Activated naive CD8-positive, alpha-beta T cell treated with anti-CD3 and anti-CD28 coated beads for 36 hours (primary cell): ENCODE data around the gene NPY4R. TPM values are rescaled to one million over a fixed set of nuclear protein-coding genes. Genes with fewer than 3 reads are reported as not detected.
"Not testable (repeated sequence)": the region's sequence is repeated elsewhere in the genome, so short reads cannot be mapped to it uniquely, and the experiment has no call there.

Experiments used
- DNase-seq: peaks from one replicate; pipeline ENCODE4 v3.0.0; 2021
- H3K27ac Mint-ChIP-seq: one replicate; pipeline ENCODE4 v1.8.0; 2022; ENCODE audit warnings: mild to moderate bottlenecking, moderate library complexity, mixed read lengths
- H3K27me3 Mint-ChIP-seq: one replicate; pipeline ENCODE4 v1.8.0; 2022; ENCODE audit warnings: mild to moderate bottlenecking, mixed read lengths
- H3K36me3 Mint-ChIP-seq: one replicate; pipeline ENCODE4 v1.8.0; 2021; ENCODE audit warnings: mild to moderate bottlenecking, mixed read lengths
- H3K4me1 Mint-ChIP-seq: one replicate; pipeline ENCODE4 v1.8.0; 2021; ENCODE audit warnings: mixed read lengths
- H3K4me3 Mint-ChIP-seq: one replicate; pipeline ENCODE4 v1.8.0; 2022; ENCODE audit warnings: mild to moderate bottlenecking, moderate library complexity, mixed read lengths
- H3K9me3 Mint-ChIP-seq: one replicate; pipeline ENCODE4 v1.8.0; 2022; ENCODE audit warnings: mixed read lengths
- total RNA-seq, 2 experiments: library from RNA; stranded (reverse); gene quantifications; one replicate each; pipeline ENCODE4 v1.2.3, GENCODE V29; 2021

NPY4R gene
- total RNA-seq, 2 experiments from 2014 or later, result not detected

DNA sequence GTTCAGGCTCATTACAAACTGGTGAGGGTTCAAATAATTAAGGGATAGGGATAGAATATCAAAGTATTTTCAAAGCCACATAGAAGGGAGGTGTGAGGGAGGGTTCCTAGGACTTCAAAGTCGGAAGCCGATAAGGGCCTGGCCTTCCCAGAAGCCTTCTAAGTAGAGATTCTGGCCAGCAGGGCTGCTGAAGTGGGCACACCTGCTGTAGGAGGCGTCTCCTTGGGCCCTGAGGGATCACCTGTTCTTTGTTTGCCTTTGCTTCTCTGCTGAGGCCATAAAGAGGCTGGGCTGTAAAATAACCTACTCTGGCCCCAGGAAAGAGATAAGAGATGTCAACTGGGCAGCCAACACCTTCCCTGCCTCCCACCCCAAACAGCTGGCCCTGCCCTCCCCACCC, 8.0 kb upstream of the NPY4R start:
- not testable (repeated sequence) for H3K27ac Mint-ChIP-seq, H3K36me3 Mint-ChIP-seq, H3K4me3 Mint-ChIP-seq, H3K27me3 Mint-ChIP-seq, H3K4me1 Mint-ChIP-seq, H3K9me3 Mint-ChIP-seq, DNase-seq

DNA sequence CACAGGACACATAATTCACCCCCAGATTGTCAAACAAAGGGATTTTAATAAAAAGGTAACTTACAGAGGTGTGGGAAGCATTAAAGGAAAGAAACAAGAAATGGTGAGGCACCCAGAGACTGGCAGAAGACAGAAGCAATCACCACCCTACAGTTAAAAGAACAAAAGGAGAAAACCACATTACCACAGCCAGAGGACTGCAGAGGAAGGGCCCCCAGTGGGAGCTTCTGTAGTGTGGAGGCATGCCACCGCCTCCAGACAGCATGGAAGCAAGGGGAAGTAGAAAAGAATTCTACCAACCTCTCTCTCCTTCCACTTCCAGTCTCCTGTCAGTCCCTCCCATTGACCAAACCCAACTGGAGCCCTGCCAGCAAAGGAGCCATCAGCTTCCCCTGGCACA, 4.4 kb upstream of the NPY4R start:
- not testable (repeated sequence) for H3K27ac Mint-ChIP-seq, DNase-seq, H3K36me3 Mint-ChIP-seq, H3K27me3 Mint-ChIP-seq, H3K9me3 Mint-ChIP-seq, H3K4me3 Mint-ChIP-seq, H3K4me1 Mint-ChIP-seq

DNA sequence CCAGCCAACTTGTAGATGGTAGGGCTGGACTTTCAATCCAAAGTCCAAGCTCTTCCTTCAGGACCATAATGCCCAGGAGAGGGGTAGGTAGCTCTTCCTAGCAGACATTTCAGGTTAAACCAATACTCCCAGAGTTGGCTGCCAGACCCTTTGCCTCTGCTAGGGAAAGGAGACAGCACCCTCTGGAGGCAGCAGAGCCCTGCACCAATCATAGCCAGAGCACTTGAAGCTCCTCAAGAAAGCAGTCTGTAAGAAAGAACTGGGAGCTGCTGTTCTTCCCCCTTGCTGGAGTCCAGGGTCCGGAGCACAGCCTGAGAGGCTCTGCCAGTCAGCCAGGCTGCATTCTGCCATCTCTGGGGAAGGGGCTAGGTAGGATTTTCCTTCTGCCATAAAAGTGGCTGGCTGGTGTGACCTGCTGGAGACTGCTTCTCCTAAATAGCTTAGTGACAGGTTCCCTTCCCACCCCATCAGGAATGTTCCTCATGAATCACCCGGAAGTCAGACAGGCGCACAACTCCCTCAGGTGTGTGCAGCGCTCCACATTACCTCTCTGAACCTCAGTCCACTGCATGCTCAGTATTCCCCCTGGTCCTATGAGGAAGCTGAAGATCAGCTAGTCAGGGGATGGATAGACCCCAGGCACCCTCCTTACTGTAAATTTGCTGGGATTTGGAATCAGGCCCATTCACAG, 2.5 kb upstream of the NPY4R start:
- not testable (repeated sequence) for H3K27ac Mint-ChIP-seq, H3K36me3 Mint-ChIP-seq, H3K9me3 Mint-ChIP-seq, H3K4me1 Mint-ChIP-seq, H3K27me3 Mint-ChIP-seq, DNase-seq, H3K4me3 Mint-ChIP-seq

DNA sequence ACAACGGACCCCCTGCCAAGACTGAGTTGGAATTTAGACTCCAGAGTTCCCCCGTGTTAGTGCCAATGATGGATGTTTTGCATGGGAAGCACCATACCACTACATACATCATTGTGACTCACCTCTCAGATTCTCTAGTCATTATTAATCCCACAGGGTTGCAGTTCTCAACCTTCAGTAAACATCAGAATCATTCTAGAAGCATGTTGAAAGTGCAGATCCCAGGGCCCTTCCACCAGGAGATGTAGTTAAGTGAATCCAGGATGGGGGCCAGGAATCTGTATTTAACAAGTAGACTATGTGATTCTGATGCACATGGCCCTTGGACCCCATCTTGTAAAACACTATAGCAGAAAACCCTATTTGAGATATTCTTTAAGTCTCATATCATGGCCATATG, 2.1 kb downstream of the NPY4R start:
- not testable (repeated sequence) for H3K9me3 Mint-ChIP-seq, H3K36me3 Mint-ChIP-seq, H3K27me3 Mint-ChIP-seq, H3K4me3 Mint-ChIP-seq, DNase-seq, H3K4me1 Mint-ChIP-seq, H3K27ac Mint-ChIP-seq

DNA sequence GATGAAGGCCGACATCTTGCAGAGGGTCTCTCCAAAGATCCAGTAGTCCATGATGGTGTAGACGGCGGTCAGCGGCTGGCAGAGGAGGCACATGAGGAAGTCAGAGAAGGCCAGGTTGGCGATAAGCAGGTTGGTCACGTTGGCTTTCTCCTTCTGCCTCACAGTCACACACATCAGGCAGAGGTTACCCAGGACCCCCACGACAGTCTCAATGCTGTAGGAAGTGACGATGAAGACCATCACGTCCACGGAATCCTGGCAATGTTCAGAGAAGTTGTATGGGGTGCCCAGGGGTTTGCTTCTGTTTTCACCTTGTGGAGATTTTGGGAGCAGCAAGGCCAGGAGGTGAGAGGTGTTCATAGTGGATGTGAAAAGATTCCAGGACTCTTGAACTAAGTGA, 3.5 kb downstream of the NPY4R start:
- not testable (repeated sequence) for H3K27ac Mint-ChIP-seq, H3K27me3 Mint-ChIP-seq, DNase-seq, H3K36me3 Mint-ChIP-seq, H3K9me3 Mint-ChIP-seq, H3K4me3 Mint-ChIP-seq, H3K4me1 Mint-ChIP-seq

DNA sequence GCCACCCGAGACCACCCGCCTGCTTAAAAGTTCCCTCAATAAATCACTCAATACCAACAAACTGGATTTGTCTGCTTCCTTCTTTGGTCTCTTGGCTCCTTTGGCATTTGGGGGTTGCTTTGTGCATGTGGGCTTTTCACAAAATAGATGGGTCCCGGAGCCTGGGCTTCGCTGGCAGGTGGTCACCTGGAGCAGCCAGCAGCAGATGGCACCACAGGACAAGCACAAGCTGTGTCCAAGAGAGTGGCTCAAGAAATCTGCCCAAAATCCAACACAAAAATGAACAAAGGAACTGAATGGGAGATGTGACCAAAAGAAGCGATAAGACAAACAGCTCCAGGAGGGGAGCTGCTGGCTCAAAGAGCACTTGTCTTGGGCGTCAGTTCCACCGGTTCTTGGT, 6.2 kb downstream of the NPY4R start:
- H3K27me3 Mint-ChIP-seq, DNase-seq, H3K4me1 Mint-ChIP-seq, H3K9me3 Mint-ChIP-seq, H3K36me3 Mint-ChIP-seq, H3K4me3 Mint-ChIP-seq, H3K27ac Mint-ChIP-seq: not testable (repeated sequence)

DNA sequence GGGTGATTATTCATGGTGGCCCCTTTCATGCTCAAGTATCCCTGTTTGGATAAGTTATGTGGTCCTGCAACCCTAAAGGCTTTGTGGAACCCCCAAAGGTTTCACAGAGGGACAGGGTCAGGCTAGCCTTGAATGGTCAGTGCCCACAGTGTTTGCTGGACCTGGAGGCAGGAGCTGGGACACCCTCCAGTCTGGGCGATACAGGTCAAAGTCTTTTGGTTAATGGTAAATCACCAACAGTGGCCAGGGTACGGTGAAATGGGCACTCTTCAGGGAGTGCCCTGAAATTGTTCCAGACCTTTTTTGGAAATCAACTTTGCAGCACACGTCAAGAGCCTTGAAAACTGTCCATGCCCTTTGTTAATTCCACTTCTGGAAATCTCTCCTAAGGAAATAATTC, 8.7 kb downstream of the NPY4R start:
- H3K4me1 Mint-ChIP-seq, H3K4me3 Mint-ChIP-seq, H3K27me3 Mint-ChIP-seq, H3K9me3 Mint-ChIP-seq, H3K27ac Mint-ChIP-seq, H3K36me3 Mint-ChIP-seq, DNase-seq: not testable (repeated sequence)

DNA sequence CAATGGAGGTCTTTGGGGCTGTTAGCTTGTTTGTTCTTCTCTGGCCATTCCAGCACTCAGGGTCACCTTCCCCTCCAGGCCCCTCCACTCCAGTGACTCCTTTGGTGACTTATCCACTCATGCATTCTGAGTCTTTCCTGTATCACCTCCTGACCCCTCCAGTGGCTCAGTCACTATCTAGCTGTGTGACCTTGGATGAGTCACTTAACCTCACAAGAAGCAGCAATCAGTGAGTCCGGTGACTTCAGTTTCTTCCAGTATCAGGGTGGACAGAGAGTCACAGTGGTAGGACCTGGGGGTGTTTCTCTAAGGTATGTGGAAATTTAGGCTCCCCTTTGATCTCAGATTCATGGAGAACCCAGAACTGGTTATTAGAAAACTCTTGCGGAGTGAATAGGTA, 9.8 kb downstream of the NPY4R start:
- H3K27ac Mint-ChIP-seq, H3K4me1 Mint-ChIP-seq, H3K36me3 Mint-ChIP-seq, DNase-seq, H3K27me3 Mint-ChIP-seq, H3K4me3 Mint-ChIP-seq, H3K9me3 Mint-ChIP-seq: not testable (repeated sequence)

DNA sequence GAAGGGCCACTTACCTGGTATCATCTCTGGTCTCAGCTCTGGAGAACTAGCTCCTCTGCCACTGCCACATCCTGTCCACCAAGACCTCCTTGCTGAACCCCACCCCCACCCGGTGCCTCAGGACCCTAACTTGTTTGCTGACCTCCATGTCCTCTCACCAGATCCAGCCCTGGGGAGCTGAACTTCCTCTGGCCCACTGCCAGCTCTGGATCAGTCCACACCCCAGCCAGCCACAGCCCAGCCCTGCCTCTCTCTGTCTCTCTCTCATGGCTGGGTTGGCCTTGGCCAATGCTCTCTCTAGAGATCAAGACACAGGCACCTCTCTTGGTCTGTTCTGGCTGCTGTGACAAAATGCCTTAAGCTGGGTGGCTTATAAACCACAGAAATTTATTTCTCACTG, 14.4 kb downstream of the NPY4R start:
- not testable (repeated sequence) for H3K36me3 Mint-ChIP-seq

DNA sequence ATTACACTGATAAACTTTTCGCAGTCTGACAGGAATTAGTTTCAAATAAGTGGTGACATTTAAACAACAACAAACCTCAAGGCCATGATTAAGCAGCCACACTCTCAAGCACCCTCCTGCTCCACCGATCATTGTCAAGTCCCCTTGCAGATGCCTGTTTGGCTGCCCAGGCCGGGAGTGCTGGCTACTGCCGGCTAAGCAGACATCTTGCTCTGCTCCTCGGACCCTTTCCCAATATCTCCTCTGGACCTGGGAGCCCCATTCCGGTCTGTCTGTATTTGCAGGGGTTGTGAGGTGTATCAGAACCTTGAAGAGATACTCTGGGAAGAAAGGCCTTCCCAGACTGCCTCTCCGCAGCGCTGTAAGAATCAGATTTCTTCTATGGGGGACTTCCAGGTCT, 14.9 kb downstream of the NPY4R start:
- H3K36me3 Mint-ChIP-seq, H3K4me1 Mint-ChIP-seq, H3K27me3 Mint-ChIP-seq, H3K27ac Mint-ChIP-seq, DNase-seq, H3K9me3 Mint-ChIP-seq, H3K4me3 Mint-ChIP-seq: not testable (repeated sequence)

More for the DNA sequence above, 14.4 kb downstream of the NPY4R start:
- not testable (repeated sequence) for H3K4me1 Mint-ChIP-seq, H3K9me3 Mint-ChIP-seq, H3K27me3 Mint-ChIP-seq, H3K27ac Mint-ChIP-seq, DNase-seq, H3K4me3 Mint-ChIP-seq

DNA sequence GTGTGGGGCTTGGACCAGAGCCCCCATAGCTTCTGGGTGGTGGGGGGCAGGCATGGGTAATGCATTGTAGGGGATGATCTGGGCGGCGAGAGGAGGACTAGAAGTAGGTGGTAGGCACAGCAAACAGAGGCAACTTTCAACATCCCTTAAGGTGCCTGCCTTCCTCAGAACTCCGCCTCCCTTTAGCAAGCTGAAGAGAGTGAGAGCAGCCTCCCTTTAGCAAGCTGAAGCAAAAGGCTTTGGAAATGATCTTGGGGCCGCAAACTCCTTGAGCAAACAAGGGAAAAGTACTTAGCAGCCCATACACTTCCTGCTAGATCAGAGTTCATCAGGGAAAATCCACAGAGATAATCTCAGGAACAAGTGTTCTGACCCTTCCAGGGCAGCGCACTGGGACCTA, 18.3 kb downstream of the NPY4R start:
- not testable (repeated sequence) for H3K27ac Mint-ChIP-seq, H3K27me3 Mint-ChIP-seq, DNase-seq, H3K9me3 Mint-ChIP-seq, H3K4me3 Mint-ChIP-seq, H3K36me3 Mint-ChIP-seq, H3K4me1 Mint-ChIP-seq

DNA sequence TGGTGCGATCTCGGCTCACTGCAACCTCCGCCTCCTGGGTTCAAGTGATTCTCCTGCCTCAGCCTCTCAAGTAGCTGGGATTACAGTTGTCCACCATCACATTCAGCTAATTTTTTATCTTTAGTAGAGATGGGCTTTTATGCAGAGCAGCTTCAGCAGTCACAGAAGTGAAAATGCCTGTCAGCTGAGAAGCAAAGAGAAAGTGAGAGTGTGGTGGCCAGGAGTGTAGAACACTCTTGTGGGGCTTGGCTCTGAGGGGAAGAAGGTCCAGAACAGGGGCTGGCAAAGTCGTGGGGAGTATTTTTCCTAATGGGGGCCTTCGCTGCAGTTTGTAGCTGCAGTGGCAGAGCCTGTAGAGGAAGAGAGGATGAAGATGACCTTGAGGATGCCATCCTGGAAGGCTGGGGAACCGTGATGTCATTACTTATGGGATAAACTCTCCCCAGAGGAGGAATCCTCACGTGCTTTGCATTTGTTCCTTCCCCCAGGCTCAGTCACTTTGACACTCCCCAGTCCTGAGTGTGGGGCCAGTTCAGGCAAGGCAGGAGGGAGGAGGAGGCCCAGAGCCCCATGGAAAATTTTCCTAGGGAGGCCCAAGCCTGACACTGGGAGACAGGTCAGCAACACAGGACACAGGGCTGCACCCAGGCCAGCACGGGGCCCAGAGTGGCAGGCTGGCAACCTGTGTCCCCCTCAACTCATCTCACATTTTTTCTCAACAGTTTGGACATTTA, 20.2 kb downstream of the NPY4R start:
- H3K36me3 Mint-ChIP-seq, H3K27me3 Mint-ChIP-seq, DNase-seq, H3K4me3 Mint-ChIP-seq, H3K4me1 Mint-ChIP-seq, H3K9me3 Mint-ChIP-seq, H3K27ac Mint-ChIP-seq: not testable (repeated sequence)

DNA sequence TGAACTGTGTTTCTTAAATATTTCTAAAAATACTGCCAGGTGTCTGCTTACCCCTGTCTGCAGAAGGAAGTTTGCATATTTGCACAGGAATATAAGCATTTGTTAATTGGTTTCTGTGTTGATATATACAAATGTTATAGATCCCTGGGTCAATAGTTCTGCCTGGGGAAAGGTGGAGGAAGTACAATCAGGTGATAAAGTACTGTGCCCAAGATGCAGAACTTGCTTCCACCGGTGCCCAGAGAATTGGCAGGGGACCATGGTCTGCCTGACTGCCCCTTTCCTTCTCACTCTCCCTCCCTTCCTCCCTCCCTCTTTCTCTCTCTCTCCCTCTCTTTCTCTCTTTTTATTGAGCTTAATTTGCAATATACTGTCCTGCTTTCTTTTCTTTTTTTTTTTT, 22.3 kb downstream of the NPY4R start:
- not testable (repeated sequence) for H3K9me3 Mint-ChIP-seq

DNA sequence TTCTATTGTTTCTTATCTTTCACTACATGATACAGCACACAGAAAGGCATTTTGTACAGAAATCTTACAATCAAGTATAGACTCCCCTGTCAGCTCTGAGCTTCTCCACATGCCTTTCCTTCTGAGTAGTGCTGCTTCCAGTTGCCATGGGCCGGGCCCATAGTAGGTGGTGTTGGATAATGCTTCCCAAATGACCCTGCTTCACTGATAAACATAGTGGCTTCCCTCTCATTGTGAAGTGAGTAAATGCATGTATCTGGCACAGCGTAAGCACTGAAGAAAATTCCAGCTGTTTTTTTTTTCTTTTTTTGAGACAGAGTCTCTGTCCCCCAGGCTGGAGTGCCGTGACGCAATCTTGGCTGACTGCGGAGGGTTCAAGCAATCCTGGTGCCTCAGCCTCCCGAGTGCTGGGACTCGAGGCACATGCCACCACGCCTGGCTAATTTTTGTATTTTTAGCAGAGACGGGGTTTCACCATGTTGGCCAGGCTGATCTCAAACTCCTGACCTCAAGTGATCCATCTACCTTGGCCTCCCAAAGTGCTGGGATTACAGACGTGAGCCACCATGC, 23.0 kb downstream of the NPY4R start:
- H3K27ac Mint-ChIP-seq, DNase-seq, H3K9me3 Mint-ChIP-seq, H3K27me3 Mint-ChIP-seq, H3K4me1 Mint-ChIP-seq, H3K36me3 Mint-ChIP-seq, H3K4me3 Mint-ChIP-seq: not testable (repeated sequence)

More for the DNA sequence above, 22.3 kb downstream of the NPY4R start:
- H3K4me3 Mint-ChIP-seq, H3K27me3 Mint-ChIP-seq, DNase-seq, H3K27ac Mint-ChIP-seq, H3K4me1 Mint-ChIP-seq, H3K36me3 Mint-ChIP-seq: not testable (repeated sequence)

DNA sequence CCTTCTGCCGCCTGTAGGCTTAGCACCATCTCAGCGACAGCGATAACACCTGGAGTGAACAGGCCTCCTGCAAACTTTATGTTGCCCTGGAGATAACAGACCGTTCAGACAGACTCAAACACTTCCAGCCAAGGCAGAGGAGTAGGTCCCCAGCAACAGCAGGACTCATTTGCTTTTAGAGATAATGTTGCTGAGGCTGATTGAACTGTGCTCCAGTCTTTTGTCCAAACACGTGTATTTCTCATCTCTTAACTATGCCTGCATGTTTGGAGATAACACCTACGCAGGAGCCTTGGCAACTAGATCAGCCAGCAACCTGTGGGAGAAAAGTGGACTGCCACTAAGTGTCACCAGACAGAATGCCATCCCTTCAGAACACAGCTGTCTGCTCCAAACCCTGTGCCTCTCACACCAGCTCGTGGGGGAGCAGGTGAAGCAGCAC, 23.9 kb downstream of the NPY4R start:
- H3K9me3 Mint-ChIP-seq, H3K27ac Mint-ChIP-seq, H3K4me1 Mint-ChIP-seq, H3K27me3 Mint-ChIP-seq, DNase-seq, H3K36me3 Mint-ChIP-seq, H3K4me3 Mint-ChIP-seq: not testable (repeated sequence)

DNA sequence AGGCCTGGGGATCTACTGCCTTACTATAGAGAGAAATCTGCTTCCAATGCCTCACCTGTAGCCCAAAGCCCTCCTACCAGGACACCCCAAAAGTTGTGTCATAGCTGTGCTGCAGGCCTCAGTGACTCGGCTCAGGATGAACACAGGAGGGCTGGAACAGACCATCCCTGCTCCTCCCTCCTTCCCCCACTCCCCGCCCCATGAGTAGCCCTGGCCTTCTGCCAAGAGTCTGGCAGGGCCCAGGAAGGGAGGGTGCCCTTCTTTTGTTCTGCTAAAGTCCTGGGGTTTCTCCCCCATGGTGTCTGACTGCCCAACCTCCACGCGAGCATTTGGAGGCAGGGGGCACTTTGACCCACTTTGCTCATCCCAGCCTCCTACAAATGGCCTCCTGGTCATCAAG, 24.8 kb downstream of the NPY4R start:
- H3K27ac Mint-ChIP-seq, H3K4me3 Mint-ChIP-seq, H3K27me3 Mint-ChIP-seq, H3K9me3 Mint-ChIP-seq, H3K36me3 Mint-ChIP-seq, DNase-seq, H3K4me1 Mint-ChIP-seq: not testable (repeated sequence)
